ENCODE results near the gene THAP10. TPM values are rescaled to one million over a fixed set of nuclear protein-coding genes. Genes with fewer than 3 reads are reported as not detected.
"Not testable (repeated sequence)": the region's sequence is repeated elsewhere in the genome, so short reads cannot be mapped to it uniquely, and the experiment has no call there.

The THAP10 gene
- polyA plus RNA-seq, 2 of the 4 experiments (the other 2 are of a cell fraction) = 6.8 to 9.4 TPM

GRCh38 chr15:70863450-70864218, 28.6 kb downstream of the THAP10 start:
- Histone ChIP-seq H3K4me3 (no peak overlapping the region), H3K4me1 (peaks cover 22% of the 10 kb centered on the region), H3K27ac (peak overlapping the region; percentile 81 to 84), H3K9me3 (no peaks in the 10 kb centered on the region), H3K4me2 (peak overlapping the region; percentile 61)
- DNase-seq (ENCODE audit: low read depth in 1 of 2, low spot score in 1 of 2) = peak; percentile 79 to 83
- peak; percentile 95 for ATAC-seq
- ChIA-PET POLR2A (interaction anchor here (0.9 to 2.1 kb wide), 7 partner anchors 10 to 110 kb away, joined by 3 to 33 read pairs (median 4); partner anchors contain the start of genes LARP6 and UACA), CTCF (interaction anchor here (0.6 to 16.8 kb wide), 17 partner anchors 8 to 1387 kb away, joined by 3 to 300 read pairs (median 5); partner anchors contain the start of genes LARP6 and UACA)
- 28% methylated on average over 4 of the region's 4 CpGs for WGBS (ENCODE audit: missing lambda C conversion rate)
- TF ChIP-seq FOSL2 (IDR thresholded peaks at IDR 0.05) (no peak), FOSL2 (CRISPR knock-in tag; IDR thresholded peaks at IDR 0.05) (peak; percentile 70), HOXB5 (CRISPR knock-in tag; IDR thresholded peaks at IDR 0.05) (peak; percentile 64; the same call in 1 of the 2 replicates), NPAS2 (CRISPR knock-in tag; IDR thresholded peaks at IDR 0.05; ENCODE audit: borderline replicate concordance) (no peak), JUNB (IDR thresholded peaks at IDR 0.05) (peak; percentile 34; the same call in 1 of the 2 replicates)
- peak; percentile 36 for FAIRE-seq

- TF ChIP-seq REST (IDR thresholded peaks at IDR 0.05) (no peak), SMC3 (IDR thresholded peaks at IDR 0.05) (no peak), HES2 (IDR thresholded peaks at IDR 0.05) (no peak), RARB (CRISPR knock-in tag; IDR thresholded peaks at IDR 0.05) (no peak), EP300 (IDR thresholded peaks at IDR 0.05) (no peak), HOXB5 (CRISPR knock-in tag; IDR thresholded peaks at IDR 0.05) (no peak), CBX8 (IDR thresholded peaks at IDR 0.05) (no peak)
- Histone ChIP-seq H3K4me2 (no peak overlapping the region), H3K9me3 (no peaks in the 10 kb centered on the region), H3K4me1 (peaks cover 47% of the 10 kb centered on the region), H3K27ac (peak overlapping the region in 1 of 2 experiments; percentile 93; a peak in 2 of 6 replicates), H3K4me3 (no peak overlapping the region)
- POLR2A ChIA-PET = no interaction called here
- FAIRE-seq (no peak), ATAC-seq (no peak), DNase-seq (ENCODE audit: low read depth in 1 of 2, low spot score in 1 of 2) (no peak)
- 82% methylated on average over 11 of the region's 11 CpGs for WGBS (ENCODE audit: missing lambda C conversion rate)
- CTCF ChIA-PET = interaction anchor here (0.9 to 16.8 kb wide), 6 partner anchors 12 to 123 kb away, joined by 3 to 300 read pairs (median 9); no protein-coding TSS in a partner anchor
These were observed 32.2 kb downstream of the THAP10 start for GRCh38 chr15:70859998-70860397.

GRCh38 chr15:70859322-70859908, 32.8 kb downstream of the THAP10 start:
- ChIA-PET POLR2A (no interaction called here), CTCF (interaction anchor here (0.6 to 16.8 kb wide), 9 partner anchors 13 to 291 kb away, joined by 3 to 300 read pairs (median 5); partner anchors contain the start of gene THSD4)
- DNase-seq (ENCODE audit: low read depth in 1 of 2, low spot score in 1 of 2) (no peak), ATAC-seq (no peak), FAIRE-seq (no peak)
- Histone ChIP-seq H3K4me2 (no peak overlapping the region), H3K4me1 (peaks cover 53% of the 10 kb centered on the region), H3K4me3 (no peak overlapping the region), H3K9me3 (no peaks in the 10 kb centered on the region), H3K27ac (peak overlapping the region in 1 of 2 experiments; percentile 93; a peak in 3 of 6 replicates)
- 93% methylated on average over 14 of the region's 14 CpGs for WGBS (ENCODE audit: missing lambda C conversion rate)
- TF ChIP-seq ATOH8 (CRISPR knock-in tag; IDR thresholded peaks at IDR 0.05; ENCODE audit: low read depth) = no peak

- DNase-seq (ENCODE audit: low read depth in 1 of 2, low spot score in 1 of 2); H3K4me2 ChIP-seq; H3K9me3 ChIP-seq; POLR2A ChIA-PET; FAIRE-seq; H3K4me3 ChIP-seq; ATAC-seq: not testable (repeated sequence)
- CTCF ChIA-PET = interaction anchor here (0.8 to 16.8 kb wide), 9 partner anchors 13 to 291 kb away, joined by 3 to 300 read pairs (median 10); partner anchors contain the start of gene THSD4
- WGBS (ENCODE audit: missing lambda C conversion rate) = 92% methylated on average over 9 of the region's 9 CpGs
- peaks cover 48% of the 10 kb centered on the region for H3K4me1 ChIP-seq
- H3K27ac ChIP-seq = peak overlapping the region; percentile 89 to 93; a peak in 4 of 6 replicates
These were observed 33.5 kb downstream of the THAP10 start for GRCh38 chr15:70858614-70859321.

All from A549 (cell line).